Liver (tissue), 3 donors: ENCODE measurements around the gene FUBP3.

ENCODE experiments used
- CTCF ChIP-seq: fragments of 150-350 bp; IDR thresholded peaks from 2 replicates; pipeline ENCODE4 v1.5.1; 2017; ENCODE audit warnings: improper control_type of control experiment, low read depth, low read length; ENCODE audit not compliant: missing input control
- EGR1 ChIP-seq, 2 donors: IDR thresholded peaks; 2 replicates each; pipeline ENCODE4 v1.6.1; 2016 to 2018; ENCODE audit warnings: antibody characterized with exemption in 2 of 2, low read depth in 2 of 2
- GABPA ChIP-seq, 2 donors: IDR thresholded peaks in 1 of 2; conservative IDR thresholded peaks in 1 of 2; 2 replicates each; pipeline ENCODE4 v1.6.1; 2016; ENCODE audit warnings: antibody characterized with exemption in 2 of 2, mild to moderate bottlenecking in 1 of 2, moderate library complexity in 1 of 2
- JUND ChIP-seq, 2 donors: IDR thresholded peaks; 2 replicates each; pipeline ENCODE4 v1.6.1; 2016; ENCODE audit warnings: antibody characterized with exemption in 2 of 2
- MAX ChIP-seq: IDR thresholded peaks from 2 replicates; pipeline ENCODE4 v1.6.1; 2016; ENCODE audit warnings: antibody characterized with exemption
- NR2F2 ChIP-seq: IDR thresholded peaks from 2 replicates; pipeline ENCODE4 v1.6.1; 2016; ENCODE audit warnings: antibody characterized with exemption
- RXRA ChIP-seq, 2 donors: IDR thresholded peaks; 2 replicates each; pipeline ENCODE4 v1.6.1; 2017 to 2018; ENCODE audit warnings: antibody characterized with exemption in 2 of 2, mild to moderate bottlenecking in 1 of 2
- SP1 ChIP-seq: IDR thresholded peaks from 2 replicates; pipeline ENCODE4 v1.6.1; 2018; ENCODE audit warnings: antibody characterized with exemption, mild to moderate bottlenecking
- TAF1 ChIP-seq: conservative IDR thresholded peaks from 2 replicates; pipeline ENCODE4 v1.6.1; 2016; ENCODE audit warnings: antibody characterized with exemption, mild to moderate bottlenecking
- ZBTB33 ChIP-seq: IDR thresholded peaks from 2 replicates; pipeline ENCODE4 v1.6.1; 2016; ENCODE audit warnings: antibody characterized with exemption
- donor health status: healthy.
- donor health status: healthy.

- TF ChIP-seq CTCF (no peak), GABPA (IDR thresholded peaks at IDR 0.05 in 1 of 2, conservative IDR thresholded peaks at IDR 0.05 in 1 of 2) (no peak), RXRA (IDR thresholded peaks at IDR 0.05) (no peak), SP1 (no peak), NR2F2 (no peak), JUND (IDR thresholded peaks at IDR 0.05) (no peak), TAF1 (no peak), ZBTB33 (no peak), MAX (no peak), EGR1 (IDR thresholded peaks at IDR 0.05; ENCODE audit: low read depth in 2 of 2) (no peak)
Measured at GRCh38 chr9:130634191-130634768, 54.9 kb downstream of the FUBP3 start.
